Vagina (tissue), 2 donors: ENCODE data around the gene SPACA6. TPM values are rescaled to one million over a fixed set of nuclear protein-coding genes. Genes with fewer than 3 reads are reported as not detected.

Experiments used
- DNase-seq, 2 donors: peaks; one replicate each; pipeline ENCODE4 v3.0.0-alpha.2; 2017; ENCODE audit errors: extremely low spot score in 2 of 2
- H3K27ac ChIP-seq: fragments of 200-600 bp; sonication (generic); one replicate; pipeline ENCODE4 v1.5.1; 2019
- H3K27me3 ChIP-seq: fragments of 200-600 bp; sonication (generic); one replicate; pipeline ENCODE4 v1.5.1; 2019
- H3K36me3 ChIP-seq, 2 donors: fragments of 200-600 bp; sonication (generic); one replicate each; pipeline ENCODE4 v1.5.1; 2017 to 2019
- H3K4me1 ChIP-seq: fragments of 200-600 bp; sonication (generic); one replicate; pipeline ENCODE4 v1.5.1; 2019
- H3K4me3 ChIP-seq, 2 donors: fragments of 200-600 bp; sonication (generic); 1 replicate in 1 of 2; 2 replicates in 1 of 2; pipeline ENCODE4 v1.5.1; 2016 to 2019
- H3K9me3 ChIP-seq: fragments of 200-600 bp; sonication (generic); one replicate; pipeline ENCODE4 v1.5.1; 2019
- CTCF ChIP-seq, 3 experiments: fragments of 450-650 bp in 2 of 3; fragments of 200-600 bp in 1 of 3; sonication (generic) in 1 of 3; IDR thresholded peaks; one replicate each; pipeline ENCODE4 v1.5.1; 2017 to 2019; ENCODE audit warnings: antibody characterized with exemption in 3 of 3, mild to moderate bottlenecking in 2 of 3, moderate library complexity in 2 of 3
- POLR2A ChIP-seq, 2 donors: fragments of 450-650 bp; IDR thresholded peaks; one replicate each; pipeline ENCODE4 v1.6.1; 2017; ENCODE audit warnings: antibody characterized with exemption in 2 of 2, mild to moderate bottlenecking in 2 of 2, moderate library complexity in 2 of 2
- POLR2AphosphoS5 ChIP-seq, 2 donors: sonication (generic); formaldehyde crosslinking; IDR thresholded peaks; one replicate each; pipeline ENCODE4 v1.9.0; 2017; ENCODE audit warnings: antibody characterized with exemption in 2 of 2, mild to moderate bottlenecking in 2 of 2, low read depth in 1 of 2; ENCODE audit not compliant: insufficient read depth in 1 of 2
- intact Hi-C: fragments of 100-400 bp; cut with DNase I; formaldehyde crosslinking; loops from one replicate; pipeline ENCODE4 v1.15.1; 2023
- total RNA-seq: library from RNA; depleted of rRNA; stranded (reverse); fragments of >200 nt; gene quantifications from one replicate; pipeline ENCODE4 v1.2.3, GENCODE V29; 2016

The SPACA6 gene
- total RNA-seq, 1 donor from 2014 or later, result 53.0 TPM

- H3K9me3 ChIP-seq, result no peaks in the 10 kb centered on the region
- no peaks in the 10 kb centered on the region for H3K27me3 ChIP-seq
- H3K4me3 ChIP-seq, result no peak overlapping the region
- no peak overlapping the region for H3K27ac ChIP-seq
- intact Hi-C loops, result no loop called here
- no peaks in the 10 kb centered on the region for H3K36me3 ChIP-seq
- TF ChIP-seq POLR2A (IDR thresholded peaks at IDR 0.05), result no peak
- no peak for TF ChIP-seq POLR2AphosphoS5 (IDR thresholded peaks at IDR 0.05; ENCODE audit: insufficient read depth in 1 of 2, low read depth in 1 of 2)
- TF ChIP-seq CTCF (IDR thresholded peaks at IDR 0.05), result no peak
- no peak for DNase-seq
- H3K4me1 ChIP-seq, result no peaks in the 10 kb centered on the region
Observed at GRCh38 chr19:51713319-51714285, 20.5 kb downstream of the SPACA6 start.

GRCh38 chr19:51714848-51715247 lies 21.7 kb downstream of the SPACA6 start:
- DNase-seq, result no peak
- peaks cover 7% of the 10 kb centered on the region for H3K4me1 ChIP-seq
- H3K9me3 ChIP-seq, result no peaks in the 10 kb centered on the region
- intact Hi-C loops, result no loop called here
- no peak for TF ChIP-seq POLR2AphosphoS5 (IDR thresholded peaks at IDR 0.05; ENCODE audit: insufficient read depth in 1 of 2, low read depth in 1 of 2)
- no peak for TF ChIP-seq POLR2A (IDR thresholded peaks at IDR 0.05)
- TF ChIP-seq CTCF (IDR thresholded peaks at IDR 0.05), result no peak
- peaks cover 4% of the 10 kb centered on the region for H3K27me3 ChIP-seq
- H3K4me3 ChIP-seq, result no peak overlapping the region
- H3K27ac ChIP-seq, result no peak overlapping the region
- no peaks in the 10 kb centered on the region for H3K36me3 ChIP-seq

DNA sequence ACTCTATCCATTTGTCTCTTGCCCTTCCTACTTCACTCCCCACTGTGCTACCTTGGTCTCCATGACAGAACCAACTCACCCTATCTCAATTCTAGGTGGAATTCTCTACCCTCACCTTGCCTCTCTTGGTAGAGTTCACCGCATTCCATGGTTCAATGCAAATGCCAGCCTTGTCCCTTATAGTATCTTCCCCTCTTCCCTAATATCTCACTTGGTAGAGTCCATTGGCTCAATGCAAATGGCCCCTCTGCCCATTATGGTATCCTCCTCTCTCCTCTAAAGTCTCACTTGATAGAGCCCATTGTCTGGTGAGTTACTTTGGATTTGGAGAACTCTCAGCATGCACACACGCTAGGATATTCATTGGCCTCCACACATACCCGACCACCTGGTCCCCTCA lies 22.7 kb downstream of the SPACA6 start:
- intact Hi-C loops, result no loop called here

DNA sequence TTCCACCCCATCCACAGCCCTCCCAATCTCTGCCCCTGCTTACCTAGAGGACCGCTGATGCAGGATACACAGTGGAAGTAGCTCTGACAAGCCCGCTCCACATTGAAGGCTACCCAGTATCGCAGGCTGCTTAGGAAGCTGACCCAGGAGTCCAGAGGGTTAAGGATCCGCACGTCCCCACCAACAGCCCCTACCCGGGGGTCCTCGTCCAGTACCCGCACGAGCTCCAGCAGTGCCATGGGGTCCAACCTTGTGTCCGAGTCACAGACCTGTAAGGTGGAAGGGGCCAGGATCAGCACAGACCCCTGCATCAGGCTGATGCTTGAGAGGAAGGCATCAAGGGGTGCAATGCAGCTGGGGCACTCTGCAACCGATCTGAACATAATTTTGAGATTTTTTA lies 23.8 kb downstream of the SPACA6 start:
- no peak for TF ChIP-seq POLR2A (IDR thresholded peaks at IDR 0.05)
- no peak for TF ChIP-seq CTCF (IDR thresholded peaks at IDR 0.05)
- no peak for TF ChIP-seq POLR2AphosphoS5 (IDR thresholded peaks at IDR 0.05; ENCODE audit: insufficient read depth in 1 of 2, low read depth in 1 of 2)
- peaks cover 7% of the 10 kb centered on the region for H3K4me1 ChIP-seq
- H3K27ac ChIP-seq, result no peak overlapping the region
- intact Hi-C loops, result no loop called here
- peaks cover 5% of the 10 kb centered on the region for H3K27me3 ChIP-seq
- no peaks in the 10 kb centered on the region for H3K36me3 ChIP-seq
- DNase-seq, result no peak
- H3K9me3 ChIP-seq, result no peaks in the 10 kb centered on the region
- H3K4me3 ChIP-seq, result no peak overlapping the region

More for the DNA sequence above, 22.7 kb downstream of the SPACA6 start:
- Histone ChIP-seq H3K4me1 (peaks cover 7% of the 10 kb centered on the region), H3K27me3 (peaks cover 5% of the 10 kb centered on the region), H3K9me3 (no peaks in the 10 kb centered on the region), H3K36me3 (no peaks in the 10 kb centered on the region), H3K27ac (no peak overlapping the region), H3K4me3 (no peak overlapping the region)
- TF ChIP-seq POLR2A (IDR thresholded peaks at IDR 0.05), result no peak
- no peak for TF ChIP-seq CTCF (IDR thresholded peaks at IDR 0.05)
- TF ChIP-seq POLR2AphosphoS5 (IDR thresholded peaks at IDR 0.05; ENCODE audit: insufficient read depth in 1 of 2, low read depth in 1 of 2), result no peak
- no peak for DNase-seq
